Midbrain (tissue), 1 donor: ENCODE measurements around the gene KCNK3.

Experiments
- DNase-seq: peaks from one replicate; lab custom pipeline; 2025; lab: John Stamatoyannopoulos, UW

The KCNK3 gene

GRCh38 chr2:26691161-26691560, 1.4 kb upstream of the KCNK3 start:
- DNase-seq: no peak

GRCh38 chr2:26691881-26692278, 642 bp upstream of the KCNK3 start:
- DNase-seq: no peak

GRCh38 chr2:26692897-26693849, 651 bp downstream of the KCNK3 start:
- DNase-seq: no peak

GRCh38 chr2:26694001-26694400, 1.5 kb downstream of the KCNK3 start:
- DNase-seq: no peak

- no peak for DNase-seq
These were observed 3.9 kb downstream of the KCNK3 start for GRCh38 chr2:26696351-26696816.

GRCh38 chr2:26697425-26697824, 4.9 kb downstream of the KCNK3 start:
- DNase-seq: no peak

GRCh38 chr2:26699295-26699694, 6.8 kb downstream of the KCNK3 start:
- DNase-seq: no peak

- no peak for DNase-seq
These were observed 7.6 kb downstream of the KCNK3 start for GRCh38 chr2:26700078-26700477.

GRCh38 chr2:26701596-26701995, 9.1 kb downstream of the KCNK3 start:
- DNase-seq: no peak

- no peak for DNase-seq
These were observed 9.5 kb downstream of the KCNK3 start for GRCh38 chr2:26702025-26702424.

- DNase-seq: no peak
These were observed 12.0 kb downstream of the KCNK3 start for GRCh38 chr2:26704441-26704977.

GRCh38 chr2:26705126-26705525, 12.6 kb downstream of the KCNK3 start:
- DNase-seq: no peak

GRCh38 chr2:26706093-26706492, 13.6 kb downstream of the KCNK3 start:
- no peak for DNase-seq

GRCh38 chr2:26706616-26707473, 14.3 kb downstream of the KCNK3 start:
- no peak for DNase-seq

GRCh38 chr2:26707747-26708146, 15.2 kb downstream of the KCNK3 start:
- no peak for DNase-seq

- DNase-seq: no peak
These were observed 15.9 kb downstream of the KCNK3 start for GRCh38 chr2:26708457-26708856.

GRCh38 chr2:26709323-26710110, 17.0 kb downstream of the KCNK3 start:
- DNase-seq: no peak

GRCh38 chr2:26710145-26710544, 17.6 kb downstream of the KCNK3 start:
- no peak for DNase-seq

- DNase-seq: no peak
These were observed 18.4 kb downstream of the KCNK3 start for GRCh38 chr2:26710743-26711456.

GRCh38 chr2:26711457-26712161, 19.1 kb downstream of the KCNK3 start:
- DNase-seq: no peak
